Osteocyte (in vitro differentiated cells): ENCODE results near the gene UBE2E1. TPM values are rescaled to one million over a fixed set of nuclear protein-coding genes. Genes with fewer than 3 reads are reported as not detected.
"Not testable (repeated sequence)": the region's sequence is repeated elsewhere in the genome, so short reads cannot be mapped to it uniquely, and the experiment has no call there.

Source experiments
- DNase-seq: peaks from one replicate; pipeline ENCODE4 v3.0.0; 2021; ENCODE audit warnings: mixed read lengths; ENCODE audit not compliant: unreplicated experiment; ENCODE audit errors: extremely low spot score
- H3K27ac Mint-ChIP-seq: one replicate; pipeline ENCODE4 v1.8.0; 2021; ENCODE audit warnings: mild to moderate bottlenecking, mixed read lengths; ENCODE audit not compliant: unreplicated experiment
- H3K27me3 Mint-ChIP-seq: one replicate; pipeline ENCODE4 v1.8.0; 2021; ENCODE audit warnings: mixed read lengths; ENCODE audit not compliant: unreplicated experiment
- H3K36me3 Mint-ChIP-seq: one replicate; pipeline ENCODE4 v1.8.0; 2021; ENCODE audit warnings: mixed read lengths; ENCODE audit not compliant: unreplicated experiment
- H3K4me1 Mint-ChIP-seq: one replicate; pipeline ENCODE4 v1.8.0; 2021; ENCODE audit warnings: mixed read lengths; ENCODE audit not compliant: unreplicated experiment
- H3K4me3 Mint-ChIP-seq: one replicate; pipeline ENCODE4 v1.8.0; 2021; ENCODE audit warnings: mild to moderate bottlenecking, moderate library complexity, mixed read lengths; ENCODE audit not compliant: unreplicated experiment
- H3K9me3 Mint-ChIP-seq: one replicate; pipeline ENCODE4 v1.8.0; 2021; ENCODE audit warnings: mixed read lengths; ENCODE audit not compliant: unreplicated experiment
- CTCF ChIP-seq: fragments of 200-600 bp; sonication (generic); IDR thresholded peaks from 2 replicates; pipeline ENCODE4 v1.5.0; 2021; ENCODE audit warnings: antibody characterized with exemption, mild to moderate bottlenecking, moderate library complexity
- total RNA-seq: library from RNA; stranded (reverse); gene quantifications from 2 replicates; pipeline ENCODE4 v1.2.1, GENCODE V29; 2021

The UBE2E1 gene
- total RNA-seq, 1 donor from 2014 or later, result 98.5 TPM

GRCh38 chr3:23916152-23916885, 110.6 kb downstream of the UBE2E1 start:
- Mint-ChIP-seq H3K9me3 (no peaks in the 10 kb centered on the region), H3K27me3 (no peaks in the 10 kb centered on the region), H3K36me3 (peaks cover 40% of the 10 kb centered on the region), H3K4me3 (peak overlapping the region; percentile 93), H3K27ac (peak overlapping the region; percentile 89), H3K4me1 (peaks cover 54% of the 10 kb centered on the region)
- DNase-seq, result no peak
- TF ChIP-seq CTCF, result no peak

GRCh38 chr3:23916886-23917678, 111.3 kb downstream of the UBE2E1 start, which contains the start of the genes NKIRAS1 and RPL15:
NKIRAS1 (minus strand) TSS chr3:23916990; CDS start chr3:23910904, 6,086 bp downstream.
RPL15 (plus strand) TSS chr3:23917132; CDS start chr3:23917860, 728 bp downstream.
- Mint-ChIP-seq H3K4me3 (peak within 1 kb of the TSS; percentile 93), H3K9me3 (no peaks in the 10 kb centered on the region), H3K36me3 (peaks cover 40% of the 10 kb centered on the region), H3K27me3 (no peaks in the 10 kb centered on the region), H3K4me1 (peaks cover 54% of the 10 kb centered on the region), H3K27ac (peak within 1 kb of the TSS; percentile 89)
- peak; percentile 53 for TF ChIP-seq CTCF
- DNase-seq, result peak; percentile 98

- Mint-ChIP-seq H3K4me1 (peaks cover 55% of the 10 kb centered on the region), H3K36me3 (peaks cover 38% of the 10 kb centered on the region), H3K4me3 (peak overlapping the region; percentile 93), H3K27ac (peak overlapping the region; percentile 89)
- not testable (repeated sequence) for H3K9me3 Mint-ChIP-seq, DNase-seq, H3K27me3 Mint-ChIP-seq
Observed at GRCh38 chr3:23917679-23918303, 112.0 kb downstream of the UBE2E1 start.

GRCh38 chr3:23918331-23918730, 112.6 kb downstream of the UBE2E1 start:
- Mint-ChIP-seq H3K36me3 (peaks cover 38% of the 10 kb centered on the region), H3K4me3 (peak overlapping the region; percentile 93), H3K4me1 (peaks cover 61% of the 10 kb centered on the region), H3K27ac (peak overlapping the region; percentile 89)
- not testable (repeated sequence) for H3K27me3 Mint-ChIP-seq, H3K9me3 Mint-ChIP-seq, DNase-seq

- DNase-seq, result no peak
- Mint-ChIP-seq H3K9me3 (no peaks in the 10 kb centered on the region), H3K4me1 (peaks cover 67% of the 10 kb centered on the region), H3K36me3 (peaks cover 35% of the 10 kb centered on the region), H3K27me3 (no peaks in the 10 kb centered on the region), H3K27ac (no peak overlapping the region), H3K4me3 (no peak overlapping the region)
- no peak for TF ChIP-seq CTCF
Observed at GRCh38 chr3:23919628-23920027, 113.9 kb downstream of the UBE2E1 start.
